NCI-H345 treated with DMSO at 0.1 percent for 48 hours (cell line): ENCODE results near the gene EXOC6.

ENCODE experiments used
- DNase-seq: peaks from one replicate; lab custom pipeline; 2025; ENCODE audit not compliant: unreplicated experiment; lab: John Stamatoyannopoulos, UW

Gene EXOC6

DNA sequence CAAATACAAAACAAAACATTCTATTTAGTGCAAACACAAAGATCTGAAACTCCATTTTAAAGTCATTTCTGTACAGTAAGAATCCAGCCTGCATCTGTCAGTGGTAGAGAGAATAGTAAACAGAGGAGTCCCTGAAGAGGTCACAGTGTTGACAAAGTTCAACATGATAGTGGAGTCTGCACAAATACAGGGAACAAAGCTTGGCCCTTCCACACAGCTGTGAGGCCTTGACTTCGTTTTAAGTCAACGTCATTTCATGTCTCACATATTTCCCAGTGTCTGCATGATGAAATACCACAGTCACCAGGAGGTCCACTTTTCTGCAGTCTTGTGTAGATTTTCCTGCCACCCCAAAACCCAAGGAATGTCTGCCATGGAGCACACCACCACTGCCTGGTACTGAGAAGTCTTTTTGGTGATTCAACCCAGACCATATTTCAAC is 258.3 kb downstream of the EXOC6 start:
- DNase-seq = peak; percentile 40
